HG02642 (cell line): ENCODE data around the gene STAT5B.
"Not testable (repeated sequence)": the region's sequence is repeated elsewhere in the genome, so short reads cannot be mapped to it uniquely, and the experiment has no call there.

ENCODE experiments used
- ATAC-seq: cut with Tn5 transposase; IDR thresholded peaks from one replicate; pipeline ENCODE4 v1.9.1; 2021; ENCODE audit warnings: mild to moderate bottlenecking; ENCODE audit not compliant: unreplicated experiment, poor library complexity

The STAT5B gene

GRCh38 chr17:42241871-42242270, 34.3 kb downstream of the STAT5B start:
- ATAC-seq: no peak

DNA sequence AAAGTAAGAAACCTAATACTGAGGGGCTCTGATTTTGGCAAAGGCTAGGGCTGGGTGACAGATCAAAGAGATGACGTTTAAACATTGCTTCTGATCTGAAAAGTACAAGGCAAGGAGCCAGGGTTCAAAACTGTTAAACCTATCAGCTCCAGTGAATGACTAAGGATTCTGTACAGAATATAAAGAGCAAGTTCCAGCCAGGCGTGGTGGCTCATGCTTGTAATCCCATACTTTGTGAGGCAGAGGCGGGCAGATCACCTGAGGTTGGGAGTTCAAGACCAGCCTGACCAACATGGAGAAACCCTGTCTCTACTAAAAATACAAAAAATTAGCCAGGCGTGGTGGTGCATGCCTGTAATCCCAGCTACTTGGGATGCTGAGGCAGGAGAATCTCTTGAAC, 35.3 kb downstream of the STAT5B start:
- not testable (repeated sequence) for ATAC-seq

- no peak for ATAC-seq
These were observed 36.0 kb downstream of the STAT5B start for GRCh38 chr17:42240201-42240600.

DNA sequence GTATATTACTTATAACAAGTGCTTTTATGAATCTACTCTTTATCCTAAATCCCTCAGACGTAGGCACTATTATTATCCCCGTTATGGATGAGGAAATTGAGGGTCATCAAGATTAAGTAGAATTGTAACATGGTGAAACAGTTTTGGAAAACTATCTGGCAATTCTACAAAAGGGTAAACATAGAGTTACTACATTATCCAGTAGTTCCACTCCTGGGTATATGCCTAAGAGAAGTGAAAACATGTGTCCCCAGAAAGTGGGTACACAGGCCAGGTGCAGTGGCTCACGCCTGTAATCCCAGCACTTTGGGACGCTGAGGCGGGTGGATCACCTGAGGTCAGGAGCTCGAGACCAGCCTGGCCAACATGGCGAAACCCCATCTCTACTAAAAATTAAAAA, 36.6 kb downstream of the STAT5B start:
- ATAC-seq: not testable (repeated sequence)

DNA sequence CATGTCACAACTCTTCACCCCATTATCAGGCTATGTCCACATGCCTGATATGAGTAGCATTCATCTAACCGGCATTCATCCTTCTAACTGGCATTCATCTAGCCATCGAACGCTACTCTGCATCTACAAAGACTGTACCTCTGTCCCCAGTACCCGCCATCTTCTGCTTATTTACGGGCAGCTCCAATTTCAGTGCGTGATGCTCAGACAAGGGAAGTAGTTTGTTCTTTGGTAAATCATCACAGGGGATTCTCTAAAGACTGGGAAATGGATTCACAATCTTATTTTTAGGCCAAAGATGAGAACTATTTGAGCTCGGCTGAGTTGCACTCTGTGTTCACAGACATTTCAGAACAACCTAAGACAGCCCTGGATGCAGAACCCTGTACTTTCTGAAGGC, 39.4 kb downstream of the STAT5B start:
- ATAC-seq: no peak

- no peak for ATAC-seq
These were observed 42.2 kb downstream of the STAT5B start for GRCh38 chr17:42233994-42234393.

GRCh38 chr17:42233156-42233555, 43.0 kb downstream of the STAT5B start:
- ATAC-seq: no peak

DNA sequence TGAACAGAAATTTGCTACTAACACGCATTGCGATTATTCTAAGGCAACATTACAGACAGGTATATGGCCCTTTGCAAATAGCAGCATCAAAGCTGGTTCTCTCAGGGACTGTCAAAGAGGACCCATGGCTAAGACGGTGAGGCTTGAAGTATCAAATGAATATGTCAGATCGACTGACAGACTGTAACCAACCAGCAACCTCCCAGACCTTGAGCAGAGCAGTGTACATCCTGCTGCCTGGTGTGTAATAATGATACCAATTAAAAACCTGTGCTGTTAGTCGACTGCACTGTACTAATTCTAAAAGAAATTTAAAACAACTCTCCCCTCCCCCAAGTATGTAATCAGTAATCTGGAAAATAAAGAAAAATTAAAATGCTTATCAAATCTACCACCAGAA, 46.0 kb downstream of the STAT5B start:
- no peak for ATAC-seq

DNA sequence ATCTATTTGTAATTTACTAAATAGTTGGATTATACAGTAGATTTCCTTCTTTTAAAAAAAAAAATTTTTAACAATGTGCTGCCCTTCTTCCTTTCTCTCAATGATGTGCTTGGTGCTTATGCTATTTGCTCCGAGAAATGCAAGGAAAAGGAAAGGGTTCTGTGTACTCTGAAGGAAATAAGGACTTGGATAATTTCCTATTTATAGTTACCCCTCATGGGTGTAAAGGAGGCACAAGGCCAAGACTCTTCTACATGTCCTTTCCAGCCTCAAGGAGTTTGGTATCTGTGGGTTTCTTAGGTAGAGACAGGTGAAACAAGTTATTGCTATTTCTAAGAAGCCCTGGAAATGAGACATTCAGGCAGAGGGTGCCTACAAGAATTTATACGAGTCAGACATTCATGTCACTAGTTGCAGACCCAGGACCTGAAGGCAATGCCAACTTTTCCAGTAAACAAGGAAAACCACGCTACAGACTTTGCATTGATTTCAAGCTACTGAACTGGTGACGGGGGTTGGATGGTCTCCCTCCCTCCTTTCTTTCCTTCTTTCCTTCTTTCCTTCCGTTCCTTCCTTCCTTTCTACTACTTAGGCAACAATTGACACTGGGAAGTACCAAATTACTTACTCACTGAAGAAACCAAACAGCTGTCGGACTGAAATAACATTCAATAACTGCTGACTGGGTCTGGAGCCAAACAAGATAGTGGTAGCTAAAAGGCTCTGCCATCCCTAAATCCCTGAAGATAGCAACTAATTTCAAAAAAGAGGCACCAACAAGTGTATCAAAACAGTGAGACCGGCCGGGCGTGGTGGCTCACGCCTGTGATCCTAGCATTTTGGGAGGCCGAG, 48.1 kb downstream of the STAT5B start:
- no peak for ATAC-seq

DNA sequence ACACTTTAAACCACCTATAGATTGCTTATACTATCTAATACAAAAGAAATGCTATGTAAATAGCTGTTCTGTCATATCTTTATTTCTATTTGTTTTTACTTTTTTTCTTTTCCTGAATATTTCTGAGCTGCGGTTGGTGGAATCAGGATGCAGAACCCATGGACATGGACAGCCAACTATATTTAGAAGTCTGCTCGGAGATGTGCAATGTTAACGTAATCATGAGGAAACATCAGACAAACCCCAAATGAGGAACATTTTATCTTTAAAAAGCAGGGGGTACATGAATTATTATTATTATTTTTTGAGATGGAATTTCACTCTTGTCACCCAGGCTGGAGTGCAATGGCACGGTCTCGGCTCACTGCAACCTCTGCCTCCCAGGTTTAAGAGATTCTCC, 50.5 kb downstream of the STAT5B start:
- ATAC-seq: no peak

DNA sequence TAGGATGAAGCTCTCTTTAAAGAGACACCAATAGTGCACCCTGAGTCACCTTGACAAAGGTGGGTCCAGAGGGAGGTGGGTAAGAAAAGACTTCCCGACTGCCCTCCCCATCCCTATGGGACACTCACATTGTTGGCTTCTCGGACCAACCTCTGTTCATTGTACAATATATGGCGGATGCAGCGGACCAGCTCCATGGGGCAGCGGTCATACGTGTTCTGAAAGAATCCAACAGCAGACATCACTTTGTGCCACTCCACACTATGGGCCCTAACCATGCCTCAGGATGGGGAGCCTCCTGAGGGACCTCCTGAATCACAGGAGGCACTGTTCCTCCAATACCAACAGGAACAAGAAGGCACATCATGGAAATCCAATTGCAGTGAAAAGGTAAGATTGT, 51.5 kb downstream of the STAT5B start:
- ATAC-seq: no peak

- ATAC-seq: no peak
These were observed 54.1 kb downstream of the STAT5B start for GRCh38 chr17:42221886-42222745.

DNA sequence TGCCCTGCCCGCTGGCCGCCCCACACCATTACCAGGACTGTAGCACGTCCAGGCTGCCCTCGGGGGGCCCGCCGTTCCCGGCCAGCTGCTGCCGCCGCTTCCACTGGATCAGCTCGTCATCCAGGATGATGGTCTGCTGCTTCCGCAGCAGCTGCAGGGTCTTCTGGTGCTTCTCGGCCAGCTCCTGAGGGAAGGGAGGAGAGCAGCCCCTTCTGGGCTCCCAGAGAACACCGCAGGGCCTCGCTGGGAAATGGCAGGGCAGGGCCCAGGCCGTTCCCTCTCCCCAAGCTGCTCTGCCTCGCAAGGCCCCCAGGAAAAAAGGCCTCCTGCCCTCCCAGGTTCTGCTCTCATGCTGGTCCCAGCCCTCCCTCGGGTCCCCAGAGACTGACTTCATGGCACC, 56.9 kb downstream of the STAT5B start:
- not testable (repeated sequence) for ATAC-seq

DNA sequence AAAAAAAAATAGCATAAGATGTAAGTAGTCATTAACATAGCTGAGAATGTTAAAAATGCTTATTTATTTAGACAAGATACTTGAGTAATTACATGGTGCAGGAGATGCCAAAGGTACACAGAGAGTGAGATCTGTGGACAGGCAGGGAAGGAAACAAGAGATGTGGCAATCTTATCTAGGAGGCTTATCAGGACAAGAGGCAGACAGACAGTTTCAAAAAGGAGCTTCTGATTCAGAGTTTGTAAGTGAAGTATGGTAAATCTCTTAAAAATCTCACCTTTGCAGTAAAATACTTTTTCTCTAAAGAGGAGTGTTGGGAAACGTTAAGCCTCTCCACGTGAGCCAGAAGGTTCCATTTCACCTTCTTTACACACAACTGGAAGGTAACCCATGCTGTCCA, 62.0 kb downstream of the STAT5B start:
- no peak for ATAC-seq

- no peak for ATAC-seq
These were observed 63.8 kb downstream of the STAT5B start for GRCh38 chr17:42212382-42212781.

DNA sequence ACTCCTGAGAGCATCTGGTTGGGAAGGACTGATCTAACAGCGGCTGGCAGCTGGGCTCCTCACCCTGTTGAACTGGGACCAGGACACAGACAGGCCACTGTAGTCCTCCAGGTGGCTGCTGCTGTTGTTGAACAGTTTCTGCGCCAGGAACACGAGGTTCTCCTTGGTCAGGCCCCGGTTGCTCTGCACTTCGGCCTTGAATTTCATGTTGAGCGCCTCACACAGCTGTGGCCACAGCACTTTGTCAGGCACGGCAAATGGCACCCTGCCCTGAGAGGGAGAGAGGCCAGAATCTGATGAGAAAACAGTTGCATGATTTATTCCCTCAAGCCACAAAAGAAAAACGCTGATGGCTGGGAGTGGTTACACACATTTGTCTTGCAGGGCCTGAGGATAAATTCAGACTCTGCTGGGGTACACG, 64.3 kb downstream of the STAT5B start:
- not testable (repeated sequence) for ATAC-seq

- no peak for ATAC-seq
These were observed 66.1 kb downstream of the STAT5B start for GRCh38 chr17:42210046-42210445.

DNA sequence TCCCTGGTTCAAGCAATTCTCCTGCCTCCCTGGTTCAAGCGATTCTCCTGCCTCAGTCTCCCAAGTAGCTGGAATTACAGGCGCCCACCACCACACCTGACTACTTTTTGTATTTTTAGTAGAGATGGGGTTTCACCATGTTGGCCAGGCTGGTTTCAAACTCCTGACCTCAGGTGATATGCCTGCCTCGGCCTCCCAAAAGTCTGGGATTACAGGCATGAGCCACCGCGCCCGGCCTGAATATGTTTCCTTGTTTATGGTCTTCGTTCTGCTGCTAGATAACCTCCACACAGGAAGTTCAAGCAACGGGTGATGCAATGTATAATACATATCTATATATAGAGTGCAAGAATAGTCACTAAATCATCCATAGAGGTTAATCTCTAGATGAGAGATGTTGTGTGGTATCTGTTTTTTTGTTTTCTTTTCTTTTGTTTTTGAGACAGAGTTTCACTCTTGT, 70.0 kb downstream of the STAT5B start:
- not testable (repeated sequence) for ATAC-seq

DNA sequence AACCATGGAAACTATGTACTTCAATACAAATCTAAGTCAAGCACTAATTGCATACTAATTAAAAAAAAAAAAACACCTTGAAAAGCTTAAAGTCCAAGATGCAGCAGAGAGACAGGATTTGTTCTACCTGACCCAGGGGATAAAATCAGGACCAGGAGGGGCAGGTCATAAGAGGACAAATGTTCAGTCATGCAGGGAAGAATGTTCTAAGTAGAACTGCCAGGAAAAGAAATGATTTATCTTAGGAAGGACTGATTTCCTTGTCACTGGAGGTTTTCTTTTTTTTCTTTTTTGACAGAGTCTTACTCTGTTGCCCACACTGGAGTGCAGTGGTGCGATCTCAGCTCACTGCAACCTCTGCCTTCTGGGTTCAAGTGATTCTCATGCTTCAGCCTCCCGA, 72.8 kb downstream of the STAT5B start:
- no peak for ATAC-seq

DNA sequence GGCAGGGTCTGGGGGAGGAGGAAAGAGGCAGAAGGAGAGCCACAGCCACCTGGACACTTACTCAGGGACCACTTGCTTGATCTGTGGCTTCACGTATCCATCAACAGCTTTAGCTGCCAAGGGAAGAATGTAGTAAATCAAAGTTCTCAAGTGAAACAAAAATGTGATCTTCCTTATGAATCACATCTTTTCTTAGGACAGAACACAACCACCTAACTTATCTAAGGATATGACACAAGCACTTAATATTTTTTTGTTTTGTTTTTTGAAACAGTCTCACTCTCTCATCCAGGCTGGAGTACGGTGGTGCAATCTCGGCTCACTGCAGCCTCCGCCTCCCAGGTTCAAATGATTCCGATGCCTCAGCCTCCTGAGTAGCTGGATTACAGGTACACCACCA, 73.5 kb downstream of the STAT5B start:
- ATAC-seq: no peak

- no peak for ATAC-seq
These were observed 74.0 kb downstream of the STAT5B start for GRCh38 chr17:42202159-42202558.
